Activated gamma-delta T cell treated with Interleukin-2 at 50 U/mL for 16 hours (primary cell): ENCODE results near the gene LRFN5.
"Not testable (repeated sequence)": the region's sequence is repeated elsewhere in the genome, so short reads cannot be mapped to it uniquely, and the experiment has no call there.

ENCODE experiments used
- DNase-seq: peaks from one replicate; pipeline ENCODE4 v3.0.0-alpha.2; 2020

LRFN5 gene

DNA sequence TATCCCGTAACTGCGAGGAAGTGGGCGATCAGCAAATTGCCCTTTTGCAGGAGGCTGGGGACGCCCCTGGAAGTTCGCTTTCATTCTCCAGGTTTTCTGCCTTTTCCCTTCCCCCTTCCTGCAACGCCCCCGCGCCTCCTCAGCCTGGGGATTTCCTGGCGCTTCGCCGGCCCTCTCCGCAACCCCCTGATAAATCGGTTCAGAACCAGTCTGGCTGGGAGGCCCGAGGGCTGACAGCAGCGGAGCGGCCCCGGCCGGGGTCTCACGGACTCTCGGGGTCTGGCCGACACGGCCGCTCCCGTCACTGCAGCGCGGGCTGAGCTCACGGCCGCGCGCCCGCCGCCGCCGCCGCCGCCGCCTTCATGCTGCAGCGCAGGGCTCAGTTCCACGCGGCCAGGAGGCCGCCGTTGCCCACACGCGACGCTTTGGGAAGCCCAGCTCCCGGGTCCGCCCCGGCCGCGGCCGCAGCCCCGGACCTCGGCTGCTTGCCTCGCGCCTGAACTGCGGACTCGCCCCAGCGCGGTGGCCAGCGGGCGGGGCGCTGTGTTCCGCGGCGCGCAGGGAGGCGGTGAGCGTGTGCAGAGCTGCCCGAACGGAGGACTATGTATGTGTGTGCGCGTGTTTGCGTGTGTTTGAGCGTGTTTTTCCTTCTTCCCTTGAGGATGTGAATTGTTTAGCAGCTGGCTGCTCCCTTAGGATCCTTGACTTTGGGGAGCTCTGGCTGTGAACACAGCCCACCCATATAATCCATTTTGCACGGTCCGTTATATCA is at the start of gene LRFN5:
Gene LRFN5 (plus strand): TSS at position 345 of the 772 bp plus-strand sequence.
- no peak for DNase-seq

- no peak for DNase-seq
Observed at GRCh38 chr14:41558490-41558889, 48.2 kb upstream of the LRFN5 start.

GRCh38 chr14:41566864-41567263 is 39.8 kb upstream of the LRFN5 start:
- DNase-seq: not testable (repeated sequence)

DNA sequence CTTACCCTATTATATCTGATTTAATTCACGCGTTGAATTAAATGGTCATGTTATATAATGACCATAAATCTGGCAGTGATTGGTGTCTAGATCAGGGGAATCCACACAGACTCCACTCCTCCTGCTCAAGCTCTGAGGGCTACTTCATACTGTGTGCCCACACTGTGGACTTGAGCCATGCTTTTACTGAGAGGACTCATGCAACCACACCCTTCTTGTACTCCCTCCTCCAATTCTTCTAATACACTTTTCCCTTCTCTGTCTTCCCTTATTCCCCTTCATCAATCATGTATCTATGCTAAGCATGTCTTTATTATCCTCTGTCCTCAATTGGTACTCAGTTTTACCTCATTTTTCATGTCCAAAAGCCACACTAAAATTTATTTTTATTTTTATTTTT is 37.7 kb upstream of the LRFN5 start:
- DNase-seq: no peak

GRCh38 chr14:41570415-41571155 is 36.1 kb upstream of the LRFN5 start:
- DNase-seq: no peak

DNA sequence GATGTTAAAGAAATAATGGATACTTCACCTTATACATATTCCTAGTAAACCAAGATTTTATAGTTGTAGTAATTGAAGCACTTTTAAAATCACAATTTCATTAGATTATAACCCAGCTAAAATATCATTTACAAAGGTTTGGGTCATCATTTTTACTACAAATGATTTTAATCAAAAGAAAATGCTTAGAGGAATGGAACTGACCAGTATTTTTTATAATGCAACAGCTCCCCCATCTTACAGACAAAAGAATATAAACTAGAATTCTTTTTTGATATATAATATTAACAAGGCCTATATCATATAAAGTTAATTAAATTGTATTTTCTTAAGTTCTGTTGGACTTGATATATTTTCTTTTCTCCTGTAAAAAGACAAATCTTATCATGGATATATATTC is 20.4 kb upstream of the LRFN5 start:
- no peak for DNase-seq

DNA sequence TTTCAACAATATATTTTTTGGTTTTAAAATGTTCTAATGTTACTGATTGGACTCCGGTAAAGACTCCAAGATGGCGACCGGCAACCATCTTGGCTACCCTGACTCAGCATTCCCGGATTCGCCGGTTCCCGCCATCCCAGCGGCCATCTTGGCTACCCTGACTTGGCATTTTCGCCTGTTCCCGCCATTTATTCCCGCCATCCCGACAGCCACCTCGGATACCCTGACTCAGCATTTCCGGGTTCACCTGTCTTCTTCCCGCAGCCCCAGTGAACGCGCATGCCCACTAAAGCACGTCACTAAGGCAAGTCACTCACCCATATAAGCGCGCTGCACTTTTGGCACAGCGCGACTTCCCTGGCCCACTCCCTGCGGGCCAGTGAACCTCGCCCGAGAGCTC is 9.0 kb upstream of the LRFN5 start:
- no peak for DNase-seq

GRCh38 chr14:41599805-41600385 is 6.8 kb upstream of the LRFN5 start:
- DNase-seq: not testable (repeated sequence)

GRCh38 chr14:41604721-41605531 is 1.8 kb upstream of the LRFN5 start:
- DNase-seq: no peak

- DNase-seq: no peak
Observed at GRCh38 chr14:41605550-41606281, 960 bp upstream of the LRFN5 start.

- DNase-seq: no peak
Observed at GRCh38 chr14:41606282-41606531, 469 bp upstream of the LRFN5 start.

GRCh38 chr14:41607304-41607775 is 664 bp downstream of the LRFN5 start:
- no peak for DNase-seq

DNA sequence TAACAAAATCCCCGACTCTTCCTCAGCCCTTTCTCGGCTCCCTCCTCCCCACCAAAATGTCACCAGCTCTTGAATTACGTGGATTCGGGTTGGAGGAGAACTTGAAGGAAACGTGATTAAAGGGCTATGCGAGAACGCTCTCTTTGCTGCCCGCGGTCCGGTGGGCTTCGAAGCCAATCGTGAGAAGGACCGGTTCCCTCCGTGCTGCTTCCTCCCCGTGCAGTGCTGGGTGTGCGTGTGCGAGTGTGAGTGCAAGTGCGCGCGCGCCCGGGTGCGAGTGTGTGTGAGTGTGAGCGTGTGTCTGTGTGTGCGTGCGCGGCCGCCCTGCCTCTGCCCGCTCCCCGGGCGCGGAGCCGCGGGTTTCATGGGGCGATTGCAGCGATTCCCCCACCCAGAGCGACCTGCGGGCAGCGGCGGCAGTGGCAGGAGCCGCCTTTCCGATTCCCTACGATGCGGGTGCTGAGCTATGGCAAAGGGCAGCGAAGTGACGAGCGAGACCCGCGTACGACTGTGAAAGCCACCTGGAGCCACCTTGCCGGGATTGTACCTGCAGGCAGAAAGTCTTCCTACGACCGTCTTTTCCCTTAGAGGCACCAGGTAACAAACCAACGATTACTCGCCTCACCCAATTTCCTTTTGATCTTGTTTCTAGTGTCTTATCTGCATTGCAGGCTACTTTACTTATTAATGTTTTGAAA is 1.4 kb downstream of the LRFN5 start:
- no peak for DNase-seq

DNA sequence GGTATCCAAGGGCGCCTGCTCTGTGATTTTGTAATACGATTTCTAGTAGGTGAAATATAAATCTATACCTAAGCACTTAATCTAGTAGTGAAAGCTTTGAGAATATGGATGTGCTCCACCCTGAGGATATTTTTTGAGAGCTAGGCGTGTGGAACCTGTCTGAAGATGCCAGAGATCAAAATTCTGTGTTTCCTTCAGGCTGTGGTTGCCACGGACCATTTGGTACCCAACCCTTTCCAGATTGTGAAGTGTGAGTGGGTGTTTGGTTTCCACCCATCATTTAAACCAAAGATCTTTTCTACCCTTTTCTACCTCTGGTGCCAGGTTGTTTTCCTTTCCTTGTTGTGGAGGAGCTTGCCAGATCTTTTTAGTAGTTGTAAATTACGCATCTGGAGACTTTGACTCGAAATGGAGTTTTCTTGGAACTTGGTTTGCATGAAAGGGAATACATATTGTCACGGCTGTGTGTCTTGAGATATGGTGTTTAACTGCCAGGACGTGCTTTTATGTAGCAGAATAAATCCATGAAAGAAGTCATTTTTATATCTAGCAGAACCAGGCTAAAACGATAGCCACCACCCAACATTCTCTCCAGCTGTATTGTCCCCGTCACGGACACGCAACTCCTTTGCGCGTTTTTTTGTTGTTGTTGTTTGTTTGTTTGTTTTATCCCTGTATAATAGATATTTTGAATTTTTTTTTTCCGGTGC is 2.2 kb downstream of the LRFN5 start:
- DNase-seq: no peak

DNA sequence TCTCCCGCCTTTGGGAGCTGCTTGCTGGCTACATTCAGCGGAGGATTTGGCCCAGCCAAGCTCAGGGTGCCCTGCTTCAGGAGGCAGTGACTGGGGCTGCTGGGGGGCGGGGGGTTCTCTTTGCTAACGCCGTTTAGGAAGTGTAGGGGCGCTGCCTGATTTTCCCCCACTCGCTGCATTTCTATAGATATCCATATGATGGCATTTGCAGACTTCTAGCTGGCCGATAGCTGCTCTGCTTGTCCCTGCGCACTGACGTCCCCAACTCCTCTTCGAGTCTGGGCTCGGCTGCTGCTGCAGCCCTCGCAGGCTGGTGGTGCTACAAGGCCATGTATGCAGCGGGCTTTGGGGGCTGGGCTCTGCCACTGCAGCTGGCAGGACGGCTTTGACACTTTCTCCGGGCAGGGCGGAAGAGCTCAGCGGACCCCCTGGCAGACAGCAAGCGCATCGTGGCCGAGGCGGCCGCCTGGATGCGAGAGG is 3.1 kb downstream of the LRFN5 start:
- DNase-seq: no peak

DNA sequence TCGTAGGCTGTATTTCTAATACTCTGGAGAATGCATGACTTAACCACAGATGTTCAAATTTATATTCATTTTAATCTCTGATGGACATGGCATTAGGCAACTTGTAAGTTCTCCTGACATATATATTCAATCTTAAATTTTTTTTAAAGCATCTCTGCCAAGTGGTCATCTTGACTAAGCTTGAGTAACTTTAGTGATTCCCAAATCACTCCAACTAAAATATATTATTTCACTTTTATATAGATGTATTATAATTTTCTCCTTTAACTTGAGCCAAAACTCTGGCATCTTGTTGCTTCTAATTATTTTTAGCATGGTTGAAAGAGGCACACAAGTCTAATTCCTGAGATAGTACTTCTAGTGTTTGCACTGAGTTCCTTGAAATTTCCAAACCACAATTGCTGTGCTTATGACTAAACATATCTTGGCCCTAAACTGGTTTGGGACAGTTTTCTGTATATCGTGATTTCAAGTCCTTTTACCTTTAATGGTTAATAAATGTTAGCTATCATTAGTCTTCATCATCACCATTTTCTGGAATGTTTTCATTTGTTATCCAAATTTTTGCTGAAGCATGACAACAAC is 8.4 kb downstream of the LRFN5 start:
- DNase-seq: no peak

- DNase-seq: no peak
Observed at GRCh38 chr14:41623736-41624135, 17.1 kb downstream of the LRFN5 start.

GRCh38 chr14:41629876-41630275 is 23.2 kb downstream of the LRFN5 start:
- DNase-seq: no peak

- DNase-seq: no peak
Observed at GRCh38 chr14:41634286-41634685, 27.6 kb downstream of the LRFN5 start.

DNA sequence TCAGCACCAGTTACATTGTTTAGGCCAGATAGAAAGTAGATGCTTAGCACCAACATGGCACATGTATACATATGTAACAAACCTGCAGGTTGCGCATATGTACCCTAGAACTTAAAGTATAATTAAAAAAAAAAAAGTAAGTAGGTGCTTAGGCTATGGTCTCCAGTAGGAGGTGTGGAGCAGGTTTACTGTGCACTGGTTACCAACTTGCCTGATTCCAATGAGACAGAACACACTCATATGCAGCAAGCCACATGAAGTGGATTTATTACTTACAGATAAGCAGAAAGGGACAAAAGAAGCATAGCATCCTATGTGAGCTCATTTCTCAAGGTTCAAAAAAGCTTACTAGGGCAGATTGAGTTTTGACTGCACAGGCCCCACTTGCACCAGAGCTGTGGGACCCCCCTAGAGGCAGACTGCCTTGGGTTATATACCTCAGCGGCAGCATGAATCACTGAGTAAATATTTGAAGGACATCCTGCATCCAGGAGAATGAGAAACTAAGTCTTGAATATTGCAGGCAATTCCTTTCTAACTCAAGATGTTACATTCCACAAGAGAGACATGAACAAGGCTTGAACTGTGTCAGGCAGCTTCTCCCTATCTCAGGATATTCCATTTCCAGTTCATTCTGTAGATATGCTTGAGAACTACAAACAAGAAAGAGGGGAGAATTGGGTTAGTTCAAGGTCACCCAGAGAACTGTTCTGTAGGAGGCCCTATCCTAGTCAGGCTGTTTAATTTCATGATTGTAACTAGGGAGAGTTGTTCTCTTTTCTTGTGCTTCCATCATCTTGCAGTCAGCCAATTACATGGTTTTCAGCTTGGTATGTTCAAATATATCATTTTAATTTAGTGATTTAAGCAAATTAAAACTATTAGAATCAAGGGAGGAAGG is 30.1 kb downstream of the LRFN5 start:
- DNase-seq: no peak
